SJCRH30 (cell line): Measurements from ENCODE around the gene AMH. TPM values are rescaled to one million over a fixed set of nuclear protein-coding genes. Genes with fewer than 3 reads are reported as not detected.
A peak's percentile ranks its signal among the peaks of the same experiment; 100 is the strongest.

Experiments
- DNase-seq, 2 experiments: peaks; one replicate each; pipeline ENCODE4 v3.0.0-alpha.2; 2015 to 2020
- H3K27ac ChIP-seq: fragments of 250-450 bp; sonication (Bioruptor Pico); 2 replicates; pipeline ENCODE4 v1.5.1; 2020; ENCODE audit warnings: mild to moderate bottlenecking, moderate library complexity
- H3K27me3 ChIP-seq: fragments of 250-450 bp; sonication (Bioruptor Pico); 2 replicates; pipeline ENCODE4 v1.5.1; 2020; ENCODE audit warnings: mild to moderate bottlenecking, moderate library complexity
- H3K36me3 ChIP-seq: fragments of 250-450 bp; sonication (Bioruptor Pico); 2 replicates; pipeline ENCODE4 v1.5.1; 2020; ENCODE audit warnings: mild to moderate bottlenecking, moderate library complexity
- H3K4me1 ChIP-seq: fragments of 250-450 bp; sonication (Bioruptor Pico); 2 replicates; pipeline ENCODE4 v1.5.1; 2020; ENCODE audit warnings: mild to moderate bottlenecking, moderate library complexity
- H3K4me3 ChIP-seq: fragments of 250-450 bp; sonication (Bioruptor Pico); 2 replicates; pipeline ENCODE4 v1.5.1; 2020; ENCODE audit warnings: mild to moderate bottlenecking, moderate library complexity
- H3K9me3 ChIP-seq: fragments of 250-450 bp; sonication (Bioruptor Pico); replicated peaks from 2 replicates; pipeline ENCODE4 v1.5.1; 2020; ENCODE audit warnings: mild to moderate bottlenecking, moderate library complexity
- total RNA-seq: library from RNA; depleted of rRNA; stranded (reverse); fragments of >200 nt; shearing (Covaris generic); gene quantifications from 2 replicates; pipeline ENCODE4 v1.2.3, GENCODE V29; 2014

Gene AMH
- total RNA-seq, 1 experiment from 2014 or later = 11.5 TPM

DNA sequence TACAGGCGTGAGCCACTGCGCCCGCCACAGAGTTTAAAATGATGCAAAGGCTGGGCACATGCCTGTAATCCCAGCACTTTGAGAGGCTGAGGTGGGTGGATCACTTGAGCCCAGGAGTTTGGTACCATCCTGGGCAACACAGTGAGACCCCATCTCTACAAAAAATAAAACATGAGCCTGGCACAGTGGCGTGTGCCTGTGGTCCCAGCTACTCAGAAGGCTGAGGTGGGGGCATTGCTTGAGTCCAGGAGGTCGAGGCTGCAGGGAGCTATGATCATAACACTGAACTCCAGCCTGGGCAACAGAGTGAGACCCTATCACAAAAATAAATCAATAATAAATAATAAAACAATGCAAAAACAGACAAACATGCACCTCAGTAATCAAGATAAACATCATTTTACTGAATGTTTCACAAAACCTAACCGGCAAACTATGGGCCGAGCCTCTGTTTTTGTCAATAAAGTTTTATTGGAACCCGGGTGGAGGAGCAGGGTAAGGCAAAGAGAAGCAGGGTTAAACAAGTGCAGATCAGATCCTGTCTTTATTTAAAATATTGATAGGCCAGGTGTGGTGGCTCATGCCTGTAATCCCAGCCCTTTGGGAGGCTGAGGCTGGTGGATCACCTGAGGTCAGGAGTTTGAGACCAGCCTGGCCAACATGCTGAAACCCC lies 34.8 kb downstream of the AMH start:
- no peaks in the 10 kb centered on the region; the same call in 1 of the 2 replicates for H3K27me3 ChIP-seq
- H3K27ac ChIP-seq = no peak overlapping the region
- no peak overlapping the region for H3K4me3 ChIP-seq
- DNase-seq = no peak
- H3K36me3 ChIP-seq = no peaks in the 10 kb centered on the region
- H3K4me1 ChIP-seq = peaks cover 3% of the 10 kb centered on the region; the same call in 1 of the 2 replicates
- no peaks in the 10 kb centered on the region for H3K9me3 ChIP-seq

DNA sequence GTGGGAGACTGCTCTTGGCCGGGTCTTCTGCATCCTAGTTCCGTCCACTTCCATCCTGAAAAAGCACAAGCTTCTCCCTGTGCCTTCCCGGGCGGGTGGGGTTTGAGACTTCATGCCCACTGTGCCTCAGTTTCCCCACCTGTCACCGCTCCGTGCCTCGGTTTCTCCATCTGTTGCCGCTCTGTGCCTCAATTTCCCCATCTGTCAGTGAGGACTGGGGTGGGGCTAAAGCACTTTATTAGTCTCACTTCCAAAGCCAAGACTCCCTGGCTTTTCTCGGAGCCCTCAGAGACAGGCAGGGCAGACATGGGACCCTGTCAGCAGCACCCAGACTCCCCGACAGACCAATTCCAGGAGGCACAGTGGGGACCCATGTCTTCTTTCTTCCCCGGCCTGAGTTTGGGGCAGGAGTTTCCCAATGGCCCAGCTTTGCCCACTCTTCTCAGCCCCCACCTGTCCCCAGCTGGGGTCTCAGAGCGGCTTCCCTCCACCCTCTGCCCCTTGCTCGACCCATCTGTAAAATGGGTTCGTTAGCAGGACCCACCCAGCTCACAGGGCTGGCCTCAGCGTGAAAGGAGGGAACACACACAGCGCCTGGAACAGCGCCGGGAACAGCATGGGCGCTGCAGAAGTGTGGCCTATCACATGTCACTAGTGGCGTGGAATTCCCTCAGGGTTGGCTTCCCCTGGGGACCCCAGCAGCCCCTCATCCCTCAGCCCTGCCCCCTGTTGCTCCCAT lies 37.4 kb downstream of the AMH start:
- Histone ChIP-seq H3K36me3 (no peaks in the 10 kb centered on the region), H3K4me1 (peaks cover 3% of the 10 kb centered on the region; the same call in 1 of the 2 replicates), H3K27me3 (no peaks in the 10 kb centered on the region; the same call in 1 of the 2 replicates), H3K9me3 (no peaks in the 10 kb centered on the region), H3K27ac (no peak overlapping the region), H3K4me3 (no peak overlapping the region)
- DNase-seq = no peak

DNA sequence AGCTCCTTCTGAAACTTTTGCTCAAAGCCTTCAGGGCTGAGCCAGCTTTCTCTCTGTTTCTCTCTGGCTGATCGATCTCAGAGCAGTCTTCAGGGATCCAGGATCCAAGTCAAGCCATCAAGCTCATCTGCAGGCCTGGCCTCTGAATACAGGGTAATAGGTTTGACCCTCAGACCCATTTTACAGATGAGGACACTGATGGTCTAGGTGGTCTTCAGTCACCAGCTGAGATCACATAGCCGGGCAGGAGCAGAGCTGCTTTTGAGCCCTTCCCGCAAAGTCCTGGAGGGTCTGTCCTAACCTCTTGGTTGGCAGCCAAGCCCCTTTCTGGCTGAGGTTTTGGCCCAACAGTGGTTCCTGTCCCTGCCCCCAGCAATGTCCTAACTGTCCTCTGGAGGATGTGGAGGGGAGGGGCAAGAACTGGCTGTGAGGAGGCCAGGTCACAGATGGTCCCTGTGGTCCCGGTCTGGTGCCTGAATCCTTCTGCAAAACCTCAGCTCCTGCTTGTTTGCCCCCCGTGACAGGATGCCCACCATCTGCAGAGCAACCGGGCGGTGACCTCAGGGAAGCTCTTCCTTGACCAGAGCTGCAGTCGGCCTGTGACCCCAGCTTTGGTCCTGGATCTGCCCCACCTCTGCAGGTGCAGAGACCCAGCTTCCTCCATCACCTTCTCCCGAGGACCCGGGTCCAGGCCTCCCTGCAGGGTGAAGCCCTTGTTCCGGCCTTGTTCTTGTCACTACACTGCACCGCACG lies 38.6 kb downstream of the AMH start:
- H3K36me3 ChIP-seq = no peaks in the 10 kb centered on the region
- no peak overlapping the region for H3K4me3 ChIP-seq
- no peaks in the 10 kb centered on the region for H3K9me3 ChIP-seq
- no peak for DNase-seq
- H3K4me1 ChIP-seq = no peaks in the 10 kb centered on the region
- H3K27me3 ChIP-seq = no peaks in the 10 kb centered on the region; the same call in 1 of the 2 replicates
- no peak overlapping the region for H3K27ac ChIP-seq

DNA sequence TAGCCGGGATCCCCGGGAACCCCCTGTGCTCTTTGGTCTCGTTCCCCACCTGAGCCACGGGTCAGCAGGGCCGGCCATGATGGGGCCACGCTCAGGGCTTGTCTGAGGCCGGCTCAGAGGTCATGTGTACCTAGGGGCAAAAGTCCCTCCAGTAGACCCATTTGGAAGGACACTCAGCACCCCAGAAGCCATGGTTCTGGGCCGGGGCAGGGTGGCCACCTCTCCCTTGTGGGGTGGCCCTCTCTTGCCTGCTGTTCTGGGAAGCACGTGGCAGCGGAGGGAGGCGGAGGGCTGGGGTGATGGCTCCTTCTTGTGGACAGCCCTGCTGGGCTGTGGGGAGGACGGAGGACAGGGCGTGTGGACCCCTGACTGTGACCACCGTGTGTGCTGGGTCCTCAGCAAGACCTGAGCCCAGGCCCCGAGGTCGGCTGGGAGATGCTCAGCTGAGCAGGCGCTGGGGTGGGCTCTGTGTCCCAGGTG lies 39.3 kb downstream of the AMH start:
- no peak overlapping the region for H3K27ac ChIP-seq
- DNase-seq = no peak
- H3K27me3 ChIP-seq = no peaks in the 10 kb centered on the region; the same call in 1 of the 2 replicates
- H3K9me3 ChIP-seq = no peaks in the 10 kb centered on the region
- no peaks in the 10 kb centered on the region for H3K36me3 ChIP-seq
- no peaks in the 10 kb centered on the region for H3K4me1 ChIP-seq
- H3K4me3 ChIP-seq = no peak overlapping the region

DNA sequence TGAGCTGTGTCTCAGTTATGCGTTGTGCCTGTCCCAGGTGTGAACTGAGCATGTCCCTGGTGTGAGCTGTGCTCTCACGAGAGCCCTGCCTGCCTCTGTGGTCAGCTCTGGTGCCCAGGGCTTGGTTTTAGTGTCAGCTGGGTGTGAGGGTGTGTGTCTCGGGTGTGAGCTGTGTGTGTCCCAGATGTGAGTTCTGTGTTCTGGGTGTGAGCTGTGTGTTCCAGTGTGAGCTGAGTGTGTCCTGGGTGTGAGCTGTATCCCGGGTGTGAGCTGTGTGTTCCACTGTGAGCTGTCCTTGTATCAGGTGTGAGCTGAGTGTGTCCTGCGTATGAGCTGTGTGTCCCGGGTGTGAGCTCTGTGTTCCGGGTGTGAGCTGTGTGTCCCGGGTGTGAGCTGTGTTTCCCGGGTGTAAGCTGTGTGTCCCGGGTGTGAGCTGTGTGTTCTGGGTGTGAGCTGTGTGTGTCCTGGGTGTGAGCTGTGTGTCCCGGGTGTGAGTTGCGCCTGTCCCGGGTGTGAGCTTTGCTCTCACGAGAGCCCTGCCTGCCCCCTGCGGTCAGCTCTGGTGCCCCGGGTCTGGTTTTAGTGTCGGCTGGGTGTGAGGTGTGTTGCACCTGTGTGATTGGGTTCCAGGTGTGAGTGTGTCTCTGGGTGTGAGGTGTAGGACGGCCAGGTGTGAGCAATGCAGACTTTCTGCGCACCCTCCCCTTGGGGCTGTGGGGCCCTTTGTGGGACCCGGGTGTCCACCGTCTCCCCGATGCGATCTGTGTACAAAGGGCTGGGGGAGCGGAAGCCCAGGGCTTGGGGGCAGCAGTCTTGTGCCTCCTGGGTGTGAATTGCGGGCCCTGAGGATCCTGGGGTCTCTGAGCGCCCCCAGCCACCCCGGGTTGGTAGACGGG lies 39.9 kb downstream of the AMH start:
- Histone ChIP-seq H3K4me1 (no peaks in the 10 kb centered on the region), H3K36me3 (no peaks in the 10 kb centered on the region), H3K9me3 (no peaks in the 10 kb centered on the region), H3K27me3 (no peaks in the 10 kb centered on the region; the same call in 1 of the 2 replicates), H3K27ac (no peak overlapping the region), H3K4me3 (no peak overlapping the region)
- DNase-seq = no peak

DNA sequence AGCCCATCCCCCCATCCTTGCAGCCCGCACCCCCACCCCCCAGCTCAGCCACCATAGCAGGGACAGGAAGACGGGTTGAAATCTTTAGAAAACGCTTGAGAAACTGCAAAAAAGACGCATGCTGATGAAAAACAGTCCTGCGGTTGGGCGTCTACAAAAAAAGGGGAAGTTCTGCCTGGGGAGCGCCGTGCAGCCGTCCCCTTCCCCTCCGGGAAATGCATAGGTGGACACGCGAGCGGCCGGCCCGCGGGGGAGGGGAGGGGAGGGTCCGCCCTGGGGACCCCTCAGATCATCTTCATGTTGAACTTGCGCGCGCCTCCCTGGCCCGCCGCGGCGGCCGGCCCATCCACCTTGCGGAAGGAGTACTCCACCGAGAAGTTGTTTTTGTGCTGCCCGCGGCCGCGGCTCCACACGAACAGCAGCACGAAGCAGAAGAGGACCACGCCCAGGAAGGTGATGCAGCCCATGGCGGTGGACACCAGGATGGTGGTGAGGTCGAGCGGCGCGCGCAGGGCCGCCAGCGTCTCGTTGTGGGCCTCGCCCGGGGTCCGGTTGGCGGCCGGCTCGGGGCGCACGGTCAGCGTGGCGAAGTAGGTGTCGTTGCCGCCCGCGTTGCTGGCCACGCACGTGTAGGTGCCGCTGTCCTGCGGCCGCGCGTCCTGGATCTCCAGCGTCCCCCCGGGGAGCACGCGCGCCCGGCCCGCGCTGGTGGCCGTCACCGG lies 40.8 kb downstream of the AMH start:
- Histone ChIP-seq H3K9me3 (no peaks in the 10 kb centered on the region), H3K4me3 (no peak overlapping the region), H3K27ac (no peak overlapping the region), H3K27me3 (no peaks in the 10 kb centered on the region; the same call in 1 of the 2 replicates), H3K36me3 (no peaks in the 10 kb centered on the region), H3K4me1 (no peaks in the 10 kb centered on the region)
- DNase-seq = no peak

DNA sequence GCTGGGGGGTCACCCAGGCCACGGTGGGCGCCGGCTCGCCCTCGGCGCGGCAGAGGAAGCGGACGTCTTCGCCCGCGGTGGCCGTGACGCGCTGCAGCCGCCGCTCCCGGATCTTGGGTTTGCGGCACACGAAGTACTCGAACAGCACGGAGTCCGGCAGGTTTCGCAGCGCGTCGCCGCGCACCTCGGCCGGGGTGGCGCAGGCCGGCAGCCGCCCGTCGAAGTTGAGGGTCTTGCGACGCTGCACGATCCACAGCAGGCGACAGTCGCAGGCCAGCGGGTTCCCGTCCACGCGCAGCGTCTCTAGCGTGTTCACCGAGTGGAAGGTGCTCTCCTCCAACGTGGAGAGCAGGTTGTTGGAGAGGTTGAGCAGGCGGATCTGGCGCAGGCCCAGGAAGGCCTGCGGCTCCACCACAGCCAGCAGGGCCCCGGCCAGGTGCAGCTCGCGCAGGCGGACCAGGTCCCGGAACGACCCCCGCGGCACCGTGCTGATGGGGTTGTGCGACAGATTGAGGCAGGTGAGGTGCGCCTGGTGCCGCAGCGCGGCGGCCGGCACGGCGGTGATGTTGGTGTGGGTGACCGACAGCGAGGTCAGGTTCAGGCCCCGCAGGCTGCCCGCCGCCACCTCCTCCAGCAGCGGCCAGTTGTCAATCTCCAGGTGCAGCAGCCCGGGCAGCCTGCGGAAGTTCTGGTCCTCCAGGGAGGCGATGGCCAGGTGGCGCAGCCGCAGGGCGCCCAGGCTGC lies 41.5 kb downstream of the AMH start:
- H3K9me3 ChIP-seq = no peaks in the 10 kb centered on the region
- no peak for DNase-seq
- H3K4me1 ChIP-seq = no peaks in the 10 kb centered on the region
- H3K27ac ChIP-seq = no peak overlapping the region
- H3K4me3 ChIP-seq = no peak overlapping the region
- no peaks in the 10 kb centered on the region; the same call in 1 of the 2 replicates for H3K27me3 ChIP-seq
- H3K36me3 ChIP-seq = no peaks in the 10 kb centered on the region

DNA sequence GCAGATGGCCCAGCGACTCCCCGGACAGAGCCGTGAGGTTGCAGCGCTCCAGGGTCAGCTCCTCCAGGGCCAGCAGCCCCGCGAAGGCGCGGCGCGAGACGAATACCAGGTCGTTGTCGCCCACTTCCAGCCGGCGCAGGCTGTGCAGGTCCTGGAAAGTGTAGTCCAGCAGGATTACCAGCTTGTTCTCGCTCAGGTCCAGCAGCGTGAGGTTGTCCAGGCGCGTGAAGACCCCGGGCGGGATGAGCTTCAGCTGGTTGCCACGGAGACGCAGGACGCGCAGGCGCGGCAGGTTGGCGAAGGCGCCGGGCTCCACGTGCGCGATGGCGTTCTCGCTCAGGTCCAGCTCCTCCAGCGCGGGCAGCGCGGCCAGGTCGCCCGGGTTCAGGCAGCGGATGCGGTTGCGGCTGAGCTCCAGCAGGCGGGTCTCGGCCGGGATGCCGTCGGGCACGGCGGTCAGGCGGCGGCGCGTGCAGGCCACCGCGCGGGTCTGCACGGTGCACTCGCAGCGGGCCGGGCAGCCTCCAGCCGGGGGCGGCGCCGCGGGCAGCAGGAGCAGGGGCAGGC lies 42.1 kb downstream of the AMH start:
- no peaks in the 10 kb centered on the region for H3K36me3 ChIP-seq
- H3K27me3 ChIP-seq = no peaks in the 10 kb centered on the region; the same call in 1 of the 2 replicates
- H3K27ac ChIP-seq = no peak overlapping the region
- H3K9me3 ChIP-seq = no peaks in the 10 kb centered on the region
- no peak overlapping the region for H3K4me3 ChIP-seq
- no peak for DNase-seq
- no peaks in the 10 kb centered on the region for H3K4me1 ChIP-seq

DNA sequence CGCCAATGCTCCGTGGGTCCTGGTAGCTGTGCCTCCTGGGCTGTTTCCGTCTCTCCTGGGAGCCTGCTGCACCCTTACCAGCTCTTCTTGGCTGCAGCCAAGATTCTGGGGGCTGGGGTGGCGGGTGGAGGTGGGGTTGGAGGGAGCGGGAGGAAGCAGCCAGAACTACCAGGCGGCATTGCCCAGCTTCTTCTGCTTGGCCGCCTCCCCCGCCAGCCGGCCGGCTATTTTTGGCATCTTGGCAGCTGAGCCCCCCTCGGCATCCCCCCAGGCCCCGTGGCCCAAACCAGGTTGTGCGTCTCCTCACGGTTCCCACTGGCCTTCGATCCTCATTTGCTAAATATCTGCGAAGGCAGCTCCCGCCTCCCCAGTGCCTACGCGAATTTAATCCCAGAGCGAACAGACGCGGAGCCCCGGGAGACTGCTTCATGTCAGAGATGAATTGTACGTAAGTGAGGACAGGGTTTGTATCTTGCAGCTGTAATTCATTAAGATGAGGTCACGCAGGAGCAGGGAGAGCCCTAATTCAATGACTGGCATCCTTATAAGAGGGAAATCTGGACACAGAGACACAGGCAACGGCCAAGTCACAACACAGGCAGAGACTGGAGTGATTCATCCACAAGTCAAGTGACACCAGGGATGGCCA lies 45.7 kb downstream of the AMH start:
- Histone ChIP-seq H3K36me3 (no peaks in the 10 kb centered on the region), H3K9me3 (no peaks in the 10 kb centered on the region), H3K27me3 (no peaks in the 10 kb centered on the region), H3K27ac (no peak overlapping the region), H3K4me3 (peak overlapping the region; percentile 37), H3K4me1 (no peaks in the 10 kb centered on the region)
- DNase-seq = peak; percentile 52 to 54

DNA sequence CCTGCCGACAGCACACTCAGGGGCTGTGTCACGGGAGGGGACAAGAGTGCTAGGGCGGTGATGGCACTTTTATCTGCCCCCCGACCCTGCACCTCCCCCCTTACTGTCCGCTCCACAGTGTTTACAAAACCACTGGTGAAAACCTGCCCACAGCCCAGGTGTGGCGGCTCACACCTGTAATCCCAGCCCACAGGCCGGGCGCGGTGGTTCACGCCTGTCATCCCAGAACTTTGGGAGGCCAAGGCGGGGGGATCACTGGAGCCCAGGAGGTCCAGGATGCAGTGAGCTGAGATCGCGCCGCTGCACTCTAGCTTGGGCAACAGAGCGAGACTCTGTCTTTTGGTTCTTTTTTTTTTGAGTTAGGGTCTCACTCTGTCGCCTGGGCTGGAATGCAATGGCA lies 47.0 kb downstream of the AMH start:
- no peak for DNase-seq
- H3K27ac ChIP-seq = no peak overlapping the region
- no peak overlapping the region for H3K4me3 ChIP-seq
- H3K9me3 ChIP-seq = no peaks in the 10 kb centered on the region
- H3K4me1 ChIP-seq = no peaks in the 10 kb centered on the region
- H3K27me3 ChIP-seq = no peaks in the 10 kb centered on the region
- H3K36me3 ChIP-seq = no peaks in the 10 kb centered on the region

DNA sequence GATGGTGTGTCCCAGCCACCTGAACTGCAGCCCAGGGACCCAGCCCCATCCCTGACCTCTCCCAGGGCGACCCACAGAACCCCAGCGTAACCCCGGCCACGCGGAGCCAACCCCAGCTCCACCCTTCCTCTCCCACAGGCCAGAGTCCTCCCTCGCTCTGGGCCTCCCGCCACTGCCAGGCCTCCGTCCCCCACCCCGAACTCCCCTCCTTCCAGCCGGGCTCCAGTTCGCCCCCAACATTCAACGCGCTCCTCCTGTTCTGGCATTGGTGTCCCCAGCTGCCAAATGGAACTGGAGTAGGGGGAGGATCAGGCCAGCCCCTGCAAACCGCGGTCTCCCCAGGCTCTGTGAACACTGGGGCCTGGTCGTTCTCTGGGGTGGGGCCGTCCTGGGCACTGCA lies 51.4 kb downstream of the AMH start:
- no peaks in the 10 kb centered on the region for H3K36me3 ChIP-seq
- H3K27ac ChIP-seq = no peak overlapping the region
- DNase-seq = no peak
- H3K4me1 ChIP-seq = peaks cover 6% of the 10 kb centered on the region
- no peak overlapping the region for H3K4me3 ChIP-seq
- H3K27me3 ChIP-seq = no peaks in the 10 kb centered on the region
- H3K9me3 ChIP-seq = peaks cover 4% of the 10 kb centered on the region; the same call in 1 of the 2 replicates
